WTC11 (cell line): ENCODE measurements around the gene SWAP70. TPM values are rescaled to one million over a fixed set of nuclear protein-coding genes. Genes with fewer than 3 reads are reported as not detected.

Source experiments
- ATAC-seq: fragments of 200-7000 bp; cut with Tn5 transposase; 2 replicates; pipeline ENCODE4 v1.10.0; 2021; ENCODE audit warnings: mild to moderate bottlenecking, moderate library complexity
- CTCF ChIA-PET: fragments of 300-600 bp; sonication (Branson Sonifier 250); formaldehyde crosslinking; loops from one replicate; lab custom pipeline; 2021; ENCODE audit warnings: antibody characterized with exemption; lab: Charles Lee
- POLR2A ChIA-PET: fragments of 350-600 bp; sonication (Branson Sonifier 250); formaldehyde crosslinking; loops from one replicate; lab custom pipeline; 2021; ENCODE audit warnings: antibody characterized with exemption; lab: Charles Lee
- DNase-seq: peaks from one replicate; pipeline ENCODE4 v3.0.0; 2021; ENCODE audit warnings: low spot score
- H3K27ac Mint-ChIP-seq: 2 replicates; pipeline ENCODE4 v1.8.0; 2021; ENCODE audit warnings: mixed read lengths
- H3K27me3 Mint-ChIP-seq: 2 replicates; pipeline ENCODE4 v1.8.0; 2021; ENCODE audit warnings: low read depth, mild to moderate bottlenecking, moderate library complexity, mixed read lengths
- H3K36me3 Mint-ChIP-seq: 2 replicates; pipeline ENCODE4 v1.8.0; 2021; ENCODE audit warnings: mixed read lengths
- H3K4me1 Mint-ChIP-seq: 2 replicates; pipeline ENCODE4 v1.8.0; 2022; ENCODE audit warnings: mixed read lengths
- H3K4me3 Mint-ChIP-seq: 2 replicates; pipeline ENCODE4 v1.8.0; 2021; ENCODE audit warnings: mild to moderate bottlenecking, moderate library complexity, mixed read lengths
- H3K9me3 Mint-ChIP-seq: 2 replicates; pipeline ENCODE4 v1.8.0; 2021; ENCODE audit warnings: mixed read lengths
- CREM ChIP-seq: sonication (generic); formaldehyde crosslinking; IDR thresholded peaks from 2 replicates; pipeline ENCODE4 v1.8.1; 2022; ENCODE audit warnings: mild to moderate bottlenecking, missing genetic modification reagents, moderate library complexity
- FOXK1 ChIP-seq: sonication (generic); formaldehyde crosslinking; IDR thresholded peaks from 2 replicates; pipeline ENCODE4 v1.8.0; 2022; ENCODE audit warnings: mild to moderate bottlenecking, moderate library complexity, missing genetic modification reagents
- FOXP4 ChIP-seq: sonication (generic); formaldehyde crosslinking; IDR thresholded peaks from 2 replicates; pipeline ENCODE4 v1.8.0; 2022; ENCODE audit warnings: mild to moderate bottlenecking, missing genetic modification reagents
- GTF2I ChIP-seq: fragments of 250-450 bp; sonication (Bioruptor Pico); conservative IDR thresholded peaks from 2 replicates; pipeline ENCODE4 v1.4.0; 2021; ENCODE audit warnings: mild to moderate bottlenecking
- JAZF1 ChIP-seq: fragments of 250-450 bp; sonication (Bioruptor Pico); IDR thresholded peaks from 2 replicates; pipeline ENCODE4 v1.9.0; 2021; ENCODE audit warnings: moderate library complexity, mild to moderate bottlenecking, inconsistent platforms
- KAT7 ChIP-seq: sonication (generic); formaldehyde crosslinking; IDR thresholded peaks from 2 replicates; pipeline ENCODE4 v1.8.1; 2023; ENCODE audit warnings: missing genetic modification reagents, mild to moderate bottlenecking, borderline replicate concordance
- MAX ChIP-seq: sonication (generic); formaldehyde crosslinking; IDR thresholded peaks from 2 replicates; pipeline ENCODE4 v1.8.0; 2022; ENCODE audit warnings: mild to moderate bottlenecking, missing genetic modification reagents
- NFATC4 ChIP-seq: fragments of 250-450 bp; sonication (Bioruptor Pico); IDR thresholded peaks from 2 replicates; pipeline ENCODE4 v1.9.0; 2021; ENCODE audit warnings: mild to moderate bottlenecking
- PRDM15 ChIP-seq: sonication (generic); formaldehyde crosslinking; IDR thresholded peaks from 2 replicates; pipeline ENCODE4 v1.8.0; 2022; ENCODE audit warnings: missing genetic modification reagents
- PREB ChIP-seq: sonication (generic); formaldehyde crosslinking; IDR thresholded peaks from 2 replicates; pipeline ENCODE4 v1.8.1; 2022; ENCODE audit warnings: mild to moderate bottlenecking, missing genetic modification reagents, moderate library complexity, borderline replicate concordance
- SMAD3 ChIP-seq: sonication (generic); formaldehyde crosslinking; IDR thresholded peaks from 2 replicates; pipeline ENCODE4 v1.8.0; 2022; ENCODE audit warnings: missing genetic modification reagents, mild to moderate bottlenecking, borderline replicate concordance
- SP1 ChIP-seq: sonication (generic); formaldehyde crosslinking; conservative IDR thresholded peaks from 2 replicates; pipeline ENCODE4 v1.8.1; 2022; ENCODE audit warnings: missing genetic modification reagents
- TEAD1 ChIP-seq: sonication (generic); formaldehyde crosslinking; IDR thresholded peaks from 2 replicates; pipeline ENCODE4 v1.8.0; 2022; ENCODE audit warnings: mild to moderate bottlenecking, missing genetic modification reagents
- ZMAT4 ChIP-seq: fragments of 250-450 bp; sonication (Bioruptor Pico); IDR thresholded peaks from 2 replicates; pipeline ENCODE4 v1.9.0; 2021; ENCODE audit warnings: mild to moderate bottlenecking
- ZSCAN18 ChIP-seq: fragments of 250-450 bp; sonication (Bioruptor Pico); IDR thresholded peaks from 2 replicates; pipeline ENCODE4 v2.1.2; 2022; ENCODE audit warnings: mild to moderate bottlenecking, moderate library complexity
- total RNA-seq: library from RNA; stranded (reverse); gene quantifications from 3 replicates; pipeline ENCODE4 v1.2.3, GENCODE V29; 2021

Gene SWAP70
- total RNA-seq, 1 experiment from 2014 or later, result 24.1 TPM

GRCh38 chr11:9761441-9761945, 97.6 kb downstream of the SWAP70 start (continued):
- TF ChIP-seq FOXP4 (CRISPR knock-in tag), result no peak
- TF ChIP-seq GTF2I (CRISPR knock-in tag), result no peak
- TF ChIP-seq CREM (CRISPR knock-in tag), result no peak
- TF ChIP-seq TEAD1, result no peak
- no peak for TF ChIP-seq JAZF1 (CRISPR knock-in tag)
- no peak for TF ChIP-seq PRDM15

GRCh38 chr11:9762531-9762930, 98.7 kb downstream of the SWAP70 start:
- H3K9me3 Mint-ChIP-seq, result peaks cover 11% of the 10 kb centered on the region
- H3K36me3 Mint-ChIP-seq, result no peaks in the 10 kb centered on the region
- 0 out of 2 replicates have a peak, but pooled peaks cover 3% of the 10 kb centered on the region for H3K27me3 Mint-ChIP-seq
- TF ChIP-seq SMAD3 (no peak), FOXK1 (no peak), PREB (CRISPR knock-in tag) (no peak), ZSCAN18 (CRISPR knock-in tag) (no peak), MAX (CRISPR knock-in tag) (no peak), NFATC4 (CRISPR knock-in tag) (no peak), ZMAT4 (no peak)
- H3K27ac Mint-ChIP-seq, result no peak overlapping the region
- ATAC-seq (no peak), DNase-seq (no peak)
- H3K4me1 Mint-ChIP-seq, result peaks cover 31% of the 10 kb centered on the region
- POLR2A ChIA-PET, result no interaction called here
- CTCF ChIA-PET, result no interaction called here
- H3K4me3 Mint-ChIP-seq, result no peak overlapping the region

GRCh38 chr11:9763301-9763700, 99.4 kb downstream of the SWAP70 start:
- no peaks in the 10 kb centered on the region for H3K36me3 Mint-ChIP-seq
- no peak overlapping the region for H3K27ac Mint-ChIP-seq
- ATAC-seq (no peak), DNase-seq (no peak)
- no peak overlapping the region for H3K4me3 Mint-ChIP-seq
- 0 out of 2 replicates have a peak, but pooled peaks cover 3% of the 10 kb centered on the region for H3K27me3 Mint-ChIP-seq
- peaks cover 11% of the 10 kb centered on the region for H3K9me3 Mint-ChIP-seq
- peaks cover 27% of the 10 kb centered on the region for H3K4me1 Mint-ChIP-seq
- POLR2A ChIA-PET, result no interaction called here
- TF ChIP-seq SP1 (CRISPR knock-in tag) (no peak), KAT7 (CRISPR knock-in tag) (no peak)
- CTCF ChIA-PET, result no interaction called here
